HUES6 (cell line): ENCODE data around the gene RGS3.

Experiments
- H3K27ac ChIP-seq: 2 replicates; pipeline ENCODE4 v1.7.0; 2013; ENCODE audit warnings: low read depth, mild to moderate bottlenecking, low read length, inconsistent platforms
- H3K27me3 ChIP-seq: 2 replicates; pipeline ENCODE4 v1.6.1; 2013; ENCODE audit warnings: low read length; ENCODE audit not compliant: control insufficient read depth, insufficient read depth
- H3K36me3 ChIP-seq: 2 replicates; pipeline ENCODE4 v1.6.1; 2013; ENCODE audit warnings: low read length; ENCODE audit not compliant: control insufficient read depth, insufficient read depth
- H3K4me1 ChIP-seq: 2 replicates; pipeline ENCODE4 v1.6.1; 2013; ENCODE audit warnings: low read length; ENCODE audit not compliant: control insufficient read depth, insufficient read depth
- H3K4me3 ChIP-seq: 2 replicates; pipeline ENCODE4 v1.5.1; 2013; ENCODE audit warnings: low read depth, low read length
- H3K9ac ChIP-seq: one replicate; pipeline ENCODE4 v1.6.1; 2013; ENCODE audit warnings: mild to moderate bottlenecking, low read length
- H3K9me3 ChIP-seq: 2 replicates; pipeline ENCODE4 v1.6.1; 2013; ENCODE audit warnings: low read depth, low read length; ENCODE audit not compliant: control insufficient read depth, insufficient read depth

RGS3 gene

DNA sequence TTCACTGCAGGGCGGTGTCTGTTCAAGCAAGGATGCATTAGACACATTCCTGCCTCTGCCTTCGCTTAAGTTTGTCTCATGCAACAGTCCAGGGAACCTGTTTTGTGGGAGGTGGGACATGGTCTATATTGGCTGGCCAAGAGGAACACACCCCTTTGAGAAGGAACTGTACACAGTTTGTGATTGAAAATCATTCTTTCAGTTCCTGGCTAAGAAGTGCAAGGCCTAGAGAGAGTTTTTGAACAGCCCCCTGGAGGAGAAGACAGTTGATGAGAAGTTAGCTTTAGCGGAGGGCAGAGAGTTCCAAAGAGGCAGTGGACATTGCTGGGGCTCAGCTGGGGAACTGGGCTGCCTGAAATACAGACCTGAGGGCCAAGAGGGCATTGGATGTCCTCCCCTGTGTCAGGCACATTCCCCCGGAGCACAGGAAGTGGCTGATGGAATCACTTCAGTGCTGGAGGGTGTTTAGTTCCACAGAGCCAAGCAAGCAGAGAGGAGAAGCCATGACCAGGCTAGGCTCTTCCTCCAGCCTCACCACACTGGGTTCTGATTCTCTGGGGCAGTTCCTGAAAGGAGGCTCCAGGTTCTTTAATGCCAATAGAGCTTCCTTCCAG lies 66.6 kb downstream of the RGS3 start:
- Histone ChIP-seq H3K4me1 (peaks cover 4% of the 10 kb centered on the region; the same call in 1 of the 2 replicates), H3K27ac (no peak overlapping the region), H3K9ac (no peak overlapping the region), H3K27me3 (no peaks in the 10 kb centered on the region), H3K36me3 (no peaks in the 10 kb centered on the region), H3K4me3 (no peak overlapping the region), H3K9me3 (no peaks in the 10 kb centered on the region)

DNA sequence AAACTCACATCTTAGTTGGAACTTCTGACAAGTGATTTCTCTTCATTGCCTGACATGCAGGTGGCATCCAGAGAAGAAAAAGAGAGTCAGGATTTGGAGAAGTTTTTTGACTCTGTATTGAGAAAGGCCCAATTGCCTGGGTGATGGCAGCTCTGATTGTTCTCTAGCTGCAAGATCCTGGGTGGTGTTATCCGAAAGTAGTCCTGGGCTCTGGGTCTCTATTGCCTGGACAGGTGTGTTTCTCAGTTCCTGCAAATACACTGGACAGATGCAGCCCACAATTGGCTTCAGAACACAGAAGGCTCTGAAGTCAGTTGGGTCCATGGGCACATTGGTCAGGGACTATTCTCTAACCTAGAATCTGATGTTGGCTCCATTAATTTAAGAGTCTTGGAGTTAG lies 67.4 kb downstream of the RGS3 start:
- Histone ChIP-seq H3K4me3 (no peak overlapping the region), H3K9me3 (no peaks in the 10 kb centered on the region), H3K9ac (no peak overlapping the region), H3K36me3 (no peaks in the 10 kb centered on the region), H3K27me3 (no peaks in the 10 kb centered on the region), H3K4me1 (peaks cover 7% of the 10 kb centered on the region; the same call in 1 of the 2 replicates), H3K27ac (no peak overlapping the region)

GRCh38 chr9:113531919-113532808 lies 68.6 kb downstream of the RGS3 start:
- Histone ChIP-seq H3K9ac (no peak overlapping the region), H3K9me3 (no peaks in the 10 kb centered on the region), H3K27me3 (no peaks in the 10 kb centered on the region), H3K27ac (no peak overlapping the region), H3K4me3 (no peak overlapping the region), H3K36me3 (no peaks in the 10 kb centered on the region), H3K4me1 (peaks cover 12% of the 10 kb centered on the region; the same call in 1 of the 2 replicates)

DNA sequence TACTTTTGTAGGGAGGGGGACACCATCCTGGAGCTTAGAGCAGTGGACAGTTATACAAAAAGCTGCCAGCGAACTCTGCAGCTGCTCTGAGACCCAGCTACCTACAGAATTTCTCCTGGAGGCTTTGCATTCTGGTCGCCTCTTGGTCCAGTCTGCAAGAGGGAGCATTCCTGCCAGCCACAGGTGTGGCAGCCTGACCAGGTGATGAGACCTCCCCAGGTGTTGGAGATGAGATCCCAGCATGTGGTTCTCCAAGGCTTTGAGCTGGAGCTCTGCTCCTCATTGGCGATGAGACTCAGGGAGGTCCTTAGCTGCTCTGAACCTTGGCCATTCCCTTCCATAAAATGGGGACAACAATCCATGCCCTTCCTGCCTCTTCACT lies 69.3 kb downstream of the RGS3 start:
- H3K9ac ChIP-seq, result no peak overlapping the region
- no peaks in the 10 kb centered on the region for H3K27me3 ChIP-seq
- H3K36me3 ChIP-seq, result no peaks in the 10 kb centered on the region
- H3K9me3 ChIP-seq, result no peaks in the 10 kb centered on the region
- H3K4me3 ChIP-seq, result no peak overlapping the region
- peaks cover 12% of the 10 kb centered on the region; the same call in 1 of the 2 replicates for H3K4me1 ChIP-seq
- H3K27ac ChIP-seq, result no peak overlapping the region

GRCh38 chr9:113533335-113534225 lies 70.1 kb downstream of the RGS3 start:
- Histone ChIP-seq H3K9ac (no peak overlapping the region), H3K4me1 (peaks cover 12% of the 10 kb centered on the region; the same call in 1 of the 2 replicates), H3K9me3 (no peaks in the 10 kb centered on the region), H3K36me3 (no peaks in the 10 kb centered on the region), H3K27ac (no peak overlapping the region), H3K27me3 (no peaks in the 10 kb centered on the region), H3K4me3 (no peak overlapping the region)

DNA sequence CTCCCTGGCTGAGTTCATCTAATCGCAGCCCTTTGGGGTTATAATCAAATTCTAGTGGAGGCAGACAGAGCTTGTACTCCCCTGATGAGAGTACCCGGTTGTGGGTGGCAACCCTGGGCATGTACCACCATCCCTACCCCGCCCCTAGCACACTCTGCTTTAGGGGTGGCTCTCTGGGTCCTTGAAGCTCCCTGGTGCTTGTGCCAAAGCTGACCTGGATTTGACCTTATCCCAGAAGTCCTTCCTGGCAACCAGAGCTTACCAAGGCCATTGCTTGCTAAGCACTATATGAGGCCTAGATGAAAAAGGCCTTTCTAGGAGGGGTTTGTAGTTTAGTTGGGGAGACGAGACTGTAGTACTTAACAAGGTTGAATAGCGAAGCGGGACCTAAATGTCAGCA lies 72.2 kb downstream of the RGS3 start:
- H3K27ac ChIP-seq, result no peak overlapping the region
- H3K4me1 ChIP-seq, result peaks cover 16% of the 10 kb centered on the region; the same call in 1 of the 2 replicates
- H3K9ac ChIP-seq, result no peak overlapping the region

DNA sequence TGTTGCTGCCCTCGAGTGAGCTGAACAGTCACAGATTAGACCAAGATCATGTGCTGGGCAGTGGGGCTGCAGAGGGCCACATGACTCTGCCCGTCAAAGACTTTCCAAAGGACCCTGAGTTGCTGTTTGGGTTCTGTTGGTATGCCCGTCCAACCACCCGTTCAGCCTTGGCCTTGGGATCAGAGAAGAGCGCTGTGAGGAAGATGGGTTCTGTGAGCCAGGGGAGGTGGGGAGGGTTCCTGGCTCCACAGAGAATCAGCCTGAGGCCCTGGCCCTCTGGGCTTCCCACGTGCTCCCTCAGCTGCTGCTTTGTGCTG lies 72.6 kb downstream of the RGS3 start:
- peaks cover 20% of the 10 kb centered on the region; the same call in 1 of the 2 replicates for H3K4me1 ChIP-seq
- no peak overlapping the region for H3K4me3 ChIP-seq
- H3K36me3 ChIP-seq, result no peaks in the 10 kb centered on the region
- H3K27ac ChIP-seq, result no peak overlapping the region
- no peaks in the 10 kb centered on the region for H3K9me3 ChIP-seq
- H3K9ac ChIP-seq, result no peak overlapping the region
- no peaks in the 10 kb centered on the region for H3K27me3 ChIP-seq

More for the DNA sequence above, 72.2 kb downstream of the RGS3 start:
- Histone ChIP-seq H3K4me3 (no peak overlapping the region), H3K36me3 (no peaks in the 10 kb centered on the region), H3K27me3 (no peaks in the 10 kb centered on the region), H3K9me3 (no peaks in the 10 kb centered on the region)

GRCh38 chr9:113536483-113537228 lies 73.1 kb downstream of the RGS3 start:
- Histone ChIP-seq H3K9me3 (no peaks in the 10 kb centered on the region), H3K9ac (no peak overlapping the region), H3K36me3 (no peaks in the 10 kb centered on the region), H3K4me3 (no peak overlapping the region), H3K27ac (no peak overlapping the region), H3K4me1 (peaks cover 21% of the 10 kb centered on the region; the same call in 1 of the 2 replicates), H3K27me3 (no peaks in the 10 kb centered on the region)

DNA sequence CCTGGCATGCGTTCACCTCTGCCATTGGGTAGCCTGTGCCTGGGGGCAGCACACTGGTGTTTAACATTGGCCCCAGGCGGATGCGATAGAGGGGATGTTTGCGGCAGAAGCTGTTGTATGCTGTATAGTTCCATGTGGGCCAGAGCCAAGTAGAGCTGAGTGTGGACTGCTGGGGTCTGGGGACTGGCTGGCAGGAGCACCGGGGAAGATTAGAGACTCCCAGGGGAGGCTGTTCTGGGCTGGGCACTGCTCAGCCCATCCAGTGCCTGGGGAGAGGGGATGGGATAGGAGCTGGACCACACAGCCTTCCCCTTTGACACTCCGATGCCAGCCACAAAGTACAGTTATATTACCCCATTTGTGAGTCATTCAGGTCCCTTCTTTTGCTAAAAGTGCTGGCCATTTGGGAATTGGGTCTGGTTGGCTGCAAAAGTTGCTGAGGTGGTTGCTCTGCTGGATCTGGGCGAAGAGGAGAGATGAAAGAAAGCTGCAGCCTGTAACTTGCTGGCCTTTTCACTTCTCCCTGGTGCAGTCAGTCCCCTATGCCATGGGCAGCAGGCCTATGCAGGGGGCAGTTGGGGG lies 73.8 kb downstream of the RGS3 start:
- Histone ChIP-seq H3K27me3 (no peaks in the 10 kb centered on the region), H3K4me3 (no peak overlapping the region), H3K4me1 (peaks cover 21% of the 10 kb centered on the region; the same call in 1 of the 2 replicates), H3K36me3 (no peaks in the 10 kb centered on the region), H3K27ac (no peak overlapping the region), H3K9ac (no peak overlapping the region), H3K9me3 (no peaks in the 10 kb centered on the region)

DNA sequence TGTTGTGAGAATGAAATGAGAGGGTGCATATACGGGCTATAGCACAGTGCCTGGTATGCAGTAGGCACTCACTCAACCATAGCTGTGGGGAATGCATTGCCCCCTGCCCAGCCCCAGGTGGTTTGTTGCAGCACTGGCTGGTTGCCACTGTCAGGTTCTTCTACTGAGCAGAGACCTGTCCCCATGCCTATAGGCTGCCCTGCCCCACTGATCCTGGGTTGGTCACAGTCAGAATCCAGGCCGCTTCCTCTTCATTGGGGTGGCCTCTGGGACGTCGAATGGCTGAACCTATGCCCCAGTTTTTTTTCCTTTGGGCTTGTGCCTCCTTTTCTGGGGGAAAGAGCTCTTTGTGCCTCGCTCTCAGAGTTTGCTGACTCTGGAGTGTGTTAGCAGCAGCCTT lies 74.6 kb downstream of the RGS3 start:
- no peaks in the 10 kb centered on the region for H3K27me3 ChIP-seq
- no peak overlapping the region for H3K27ac ChIP-seq

More for the DNA sequence above, 74.6 kb downstream of the RGS3 start:
- H3K9me3 ChIP-seq, result no peaks in the 10 kb centered on the region
- no peak overlapping the region for H3K9ac ChIP-seq
- peaks cover 21% of the 10 kb centered on the region; the same call in 1 of the 2 replicates for H3K4me1 ChIP-seq
- no peak overlapping the region for H3K4me3 ChIP-seq
- H3K36me3 ChIP-seq, result no peaks in the 10 kb centered on the region
